HEK293T (cell line): ENCODE measurements around the gene CLCN1.
A peak's percentile ranks its signal among the peaks of the same experiment; 100 is the strongest.

Experiments used
- CTCF ChIA-PET: fragments of 350-600 bp; formaldehyde crosslinking; extraction: SDS; loops from one replicate; lab custom pipeline; 2021; ENCODE audit warnings: antibody characterized with exemption, inconsistent platforms; lab: Yijun Ruan, JAX
- POLR2A ChIA-PET: fragments of 350-600 bp; formaldehyde crosslinking; extraction: SDS; loops from one replicate; lab custom pipeline; 2020; ENCODE audit warnings: antibody characterized with exemption, inconsistent platforms; lab: Yijun Ruan, JAX
- DNase-seq: peaks from one replicate; pipeline ENCODE4 v3.0.0; 2012; ENCODE audit warnings: mixed read lengths; ENCODE audit errors: extremely low spot score
- ARNT ChIP-seq: fragments of 450-650 bp; IDR thresholded peaks from 2 replicates; pipeline ENCODE4 v1.6.1; 2017; ENCODE audit warnings: mild to moderate bottlenecking
- BHLHE40 ChIP-seq: fragments of 450-650 bp; IDR thresholded peaks from 2 replicates; pipeline ENCODE4 v1.6.1; 2016; ENCODE audit warnings: mild to moderate bottlenecking, moderate library complexity, borderline replicate concordance
- CTBP1 ChIP-seq: fragments of 450-650 bp; IDR thresholded peaks from 2 replicates; pipeline ENCODE4 v1.6.1; 2016; ENCODE audit warnings: borderline replicate concordance
- ELF4 ChIP-seq: fragments of 450-650 bp; IDR thresholded peaks from 2 replicates; pipeline ENCODE4 v1.6.1; 2017; ENCODE audit warnings: antibody characterized with exemption
- FOXA1 ChIP-seq: fragments of 450-650 bp; IDR thresholded peaks from 2 replicates; pipeline ENCODE4 v1.6.1; 2016; ENCODE audit warnings: mild to moderate bottlenecking
- FOXK2 ChIP-seq: fragments of 450-650 bp; IDR thresholded peaks from 2 replicates; pipeline ENCODE4 v1.6.1; 2016; ENCODE audit warnings: mild to moderate bottlenecking
- FOXM1 ChIP-seq: fragments of 450-650 bp; IDR thresholded peaks from 2 replicates; pipeline ENCODE4 v1.6.1; 2017; ENCODE audit warnings: mild to moderate bottlenecking, borderline replicate concordance
- HDGF ChIP-seq: fragments of 450-650 bp; IDR thresholded peaks from 2 replicates; pipeline ENCODE4 v1.6.1; 2017; ENCODE audit warnings: antibody characterized with exemption, borderline replicate concordance
- L3MBTL2 ChIP-seq: fragments of 450-650 bp; conservative IDR thresholded peaks from 2 replicates; pipeline ENCODE4 v1.6.1; 2016; ENCODE audit warnings: mild to moderate bottlenecking
- LEF1 ChIP-seq: fragments of 450-650 bp; IDR thresholded peaks from 2 replicates; pipeline ENCODE4 v1.6.1; 2017; ENCODE audit warnings: mild to moderate bottlenecking, borderline replicate concordance
- NFRKB ChIP-seq: fragments of 450-650 bp; IDR thresholded peaks from 2 replicates; pipeline ENCODE4 v1.6.1; 2016; ENCODE audit warnings: mild to moderate bottlenecking, moderate library complexity
- PKNOX1 ChIP-seq: fragments of 450-650 bp; IDR thresholded peaks from 2 replicates; pipeline ENCODE4 v1.6.1; 2016
- SP1 ChIP-seq: fragments of 450-650 bp; IDR thresholded peaks from 2 replicates; pipeline ENCODE4 v1.6.1; 2017
- SUZ12 ChIP-seq: fragments of 450-650 bp; IDR thresholded peaks from 2 replicates; pipeline ENCODE4 v1.6.1; 2016; ENCODE audit warnings: mild to moderate bottlenecking
- TARDBP ChIP-seq: fragments of 450-650 bp; IDR thresholded peaks from 2 replicates; pipeline ENCODE4 v1.6.1; 2016
- ZNF384 ChIP-seq: fragments of 450-650 bp; IDR thresholded peaks from 2 replicates; pipeline ENCODE4 v1.6.1; 2016

Gene CLCN1

GRCh38 chr7:143380260-143380645, 64.3 kb downstream of the CLCN1 start:
- ChIA-PET CTCF (interaction anchor here (0.6 to 2.7 kb wide), 20 partner anchors 11 to 582 kb away, joined by 3 to 14 read pairs (median 4); partner anchors contain the start of gene EPHA1), POLR2A (interaction anchor here (0.6 to 1.4 kb wide), 13 partner anchors 8 to 92 kb away, joined by 3 to 8 read pairs (median 4); partner anchors contain the start of genes CASP2 and FAM131B)
- TF ChIP-seq BHLHE40 (no peak), FOXM1 (no peak), LEF1 (no peak), FOXA1 (no peak), ZNF384 (no peak), ELF4 (no peak), NFRKB (no peak), CTBP1 (no peak), SP1 (no peak), ARNT (no peak), FOXK2 (no peak), TARDBP (no peak), HDGF (no peak), SUZ12 (no peak), PKNOX1 (no peak), L3MBTL2 (no peak)
- peak; percentile 88 for DNase-seq

GRCh38 chr7:143380646-143381426, 64.9 kb downstream of the CLCN1 start, which contains the start of gene ZYX:
ZYX (plus strand) TSS chr7:143381345; CDS start chr7:143381572, 227 bp downstream.
- TF ChIP-seq FOXK2, result no peak
- no peak for TF ChIP-seq CTBP1
- no peak for TF ChIP-seq TARDBP
- TF ChIP-seq ELF4, result 0 out of 2 replicates have a peak, but pooled peaks have one; percentile 22
- no peak for TF ChIP-seq ARNT
- no peak for TF ChIP-seq FOXA1
- CTCF ChIA-PET, result interaction anchor here (0.6 to 2.7 kb wide), 19 partner anchors 11 to 582 kb away, joined by 3 to 14 read pairs (median 4); partner anchors contain the start of gene EPHA1
- peak; percentile 95 for DNase-seq
- POLR2A ChIA-PET, result interaction anchor here (1.0 to 1.9 kb wide), 12 partner anchors 9 to 93 kb away, joined by 3 to 8 read pairs (median 5); partner anchors contain the start of genes CASP2 and FAM131B

GRCh38 chr7:143381427-143382125, 65.7 kb downstream of the CLCN1 start:
- peak; percentile 53 for DNase-seq
- no peak for TF ChIP-seq BHLHE40
- TF ChIP-seq ELF4, result no peak
- no peak for TF ChIP-seq ZNF384
- no peak for TF ChIP-seq CTBP1
- TF ChIP-seq FOXK2, result no peak
- TF ChIP-seq SP1, result no peak
- no peak for TF ChIP-seq HDGF
- no peak for TF ChIP-seq ARNT
- ChIA-PET CTCF (no interaction called here), POLR2A (interaction anchor here (0.6 to 1.9 kb wide), 8 partner anchors 9 to 94 kb away, joined by 3 to 7 read pairs (median 4); partner anchors contain the start of genes CASP2 and FAM131B)

GRCh38 chr7:143382126-143382790, 66.3 kb downstream of the CLCN1 start:
- ChIA-PET CTCF (no interaction called here), POLR2A (interaction anchor here (0.6 to 1.9 kb wide), 8 partner anchors 8 to 94 kb away, joined by 3 to 7 read pairs (median 4); partner anchors contain the start of genes CASP2 and FAM131B)
- DNase-seq, result no peak
- TF ChIP-seq FOXA1, result no peak
- TF ChIP-seq HDGF, result no peak
- no peak for TF ChIP-seq ZNF384
- no peak for TF ChIP-seq SP1
- no peak for TF ChIP-seq FOXK2
- no peak for TF ChIP-seq ARNT
- no peak for TF ChIP-seq CTBP1
- no peak for TF ChIP-seq SUZ12
- TF ChIP-seq PKNOX1, result no peak
- no peak for TF ChIP-seq BHLHE40
- TF ChIP-seq LEF1, result no peak
- TF ChIP-seq ELF4, result no peak
- no peak for TF ChIP-seq NFRKB
- no peak for TF ChIP-seq L3MBTL2

GRCh38 chr7:143382791-143383641, 67.1 kb downstream of the CLCN1 start:
- TF ChIP-seq TARDBP, result no peak
- no peak for TF ChIP-seq NFRKB
- TF ChIP-seq FOXK2, result no peak
- no peak for TF ChIP-seq CTBP1
- no peak for TF ChIP-seq L3MBTL2
- no peak for TF ChIP-seq ARNT
- TF ChIP-seq PKNOX1, result no peak
- TF ChIP-seq BHLHE40, result no peak
- TF ChIP-seq FOXA1, result no peak
- TF ChIP-seq ZNF384, result no peak
- no peak for TF ChIP-seq HDGF
- no peak for TF ChIP-seq SUZ12
- no peak for TF ChIP-seq FOXM1
- no peak for TF ChIP-seq SP1
- TF ChIP-seq LEF1, result no peak
- no peak for TF ChIP-seq ELF4
- ChIA-PET CTCF (no interaction called here), POLR2A (interaction anchor here (1.2 kb wide), 1 partner anchor 9 kb away, joined by 3 read pairs; no protein-coding TSS in a partner anchor)
- no peak for DNase-seq
